Measurements from ENCODE around the gene SPEG. TPM values are rescaled to one million over a fixed set of nuclear protein-coding genes. Genes with fewer than 3 reads are reported as not detected.
A peak's percentile ranks its signal among the peaks of the same experiment; 100 is the strongest.

SPEG gene
- total and polyA plus RNA-seq, 2 of the 13 experiments (the other 11 are each of a cell fraction or from before 2014, with no cell fraction given), result 0.18 to 0.24 TPM

- TF ChIP-seq USF2 (IDR thresholded peaks at IDR 0.05; ENCODE audit: low read depth, low read length), result peak; percentile 91
- peak; percentile 92; the same call in 1 of the 2 replicates for TF ChIP-seq USF2 (CRISPR knock-in tag; IDR thresholded peaks at IDR 0.05; ENCODE audit: borderline replicate concordance)
- no peak for TF ChIP-seq ZNF136 (CRISPR knock-in tag; IDR thresholded peaks at IDR 0.05; ENCODE audit: low read depth)
- no peak for TF ChIP-seq HNRNPK (IDR thresholded peaks at IDR 0.05; ENCODE audit: low read depth, low read length, poor library complexity, severe bottlenecking)
- TF ChIP-seq TBL1XR1 (IDR thresholded peaks at IDR 0.05; ENCODE audit: borderline replicate concordance, low read length, partially characterized antibody), result no peak
- no peak for TF ChIP-seq KDM5A (IDR thresholded peaks at IDR 0.05; ENCODE audit: borderline replicate concordance, low read length)
- no peak for TF ChIP-seq U2AF2 (IDR thresholded peaks at IDR 0.05; ENCODE audit: low read depth, low read length)
- no peak for TF ChIP-seq ZNF740 (CRISPR knock-in tag; IDR thresholded peaks at IDR 0.05)
- TF ChIP-seq EP300 (IDR thresholded peaks at IDR 0.05; ENCODE audit: low read depth in 2 of 2, low read length in 2 of 2), result no peak
- no peak for TF ChIP-seq EP300 (CRISPR knock-in tag; IDR thresholded peaks at IDR 0.05; ENCODE audit: borderline replicate concordance)
- 0 out of 2 replicates have a peak, but pooled peaks have one; percentile 69 for TF ChIP-seq ZNF782 (CRISPR knock-in tag; IDR thresholded peaks at IDR 0.05; ENCODE audit: borderline replicate concordance)
- TF ChIP-seq ZNF572 (CRISPR knock-in tag; IDR thresholded peaks at IDR 0.05), result no peak
- TF ChIP-seq PLSCR1 (CRISPR knock-in tag; IDR thresholded peaks at IDR 0.05; ENCODE audit: borderline replicate concordance), result no peak
- TF ChIP-seq ZNF589 (CRISPR knock-in tag; conservative IDR thresholded peaks at IDR 0.05), result no peak
- TF ChIP-seq ELF4 (CRISPR knock-in tag; IDR thresholded peaks at IDR 0.05; ENCODE audit: borderline replicate concordance), result no peak
- TF ChIP-seq ZZZ3 (CRISPR knock-in tag; IDR thresholded peaks at IDR 0.05; ENCODE audit: borderline replicate concordance), result no peak
- peak; percentile 45; the same call in 1 of the 2 replicates for TF ChIP-seq ZFP91 (CRISPR knock-in tag; IDR thresholded peaks at IDR 0.05; ENCODE audit: borderline replicate concordance)
- no peak for TF ChIP-seq ONECUT2 (CRISPR knock-in tag; IDR thresholded peaks at IDR 0.05)
- TF ChIP-seq MIER2 (CRISPR knock-in tag; IDR thresholded peaks at IDR 0.05), result no peak
- no peak for TF ChIP-seq E2F1 (CRISPR knock-in tag; IDR thresholded peaks at IDR 0.05)
- TF ChIP-seq DPF2 (CRISPR knock-in tag; IDR thresholded peaks at IDR 0.05; ENCODE audit: borderline replicate concordance, low read depth), result no peak
- no peak for TF ChIP-seq ATF1 (CRISPR knock-in tag; IDR thresholded peaks at IDR 0.05)
- TF ChIP-seq ZBTB38 (CRISPR knock-in tag; IDR thresholded peaks at IDR 0.05), result no peak
These were observed 61.0 kb downstream of the SPEG start (continued) for GRCh38 chr2:219495531-219496122.
